VCaP (cell line): ENCODE results near the gene GYS1.
"Not testable (repeated sequence)": the region's sequence is repeated elsewhere in the genome, so short reads cannot be mapped to it uniquely, and the experiment has no call there.

Source experiments
- H3K27ac ChIP-seq: fragments of 450-650 bp; 2 replicates; pipeline ENCODE4 v1.5.1; 2017
- TF ChIP-seq, protein P1 (sequence below): fragments of 450-650 bp; conservative IDR thresholded peaks from 2 replicates; pipeline ENCODE4 v1.5.1; 2017; ENCODE audit warnings: mild to moderate bottlenecking, moderate library complexity

The GYS1 gene

DNA sequence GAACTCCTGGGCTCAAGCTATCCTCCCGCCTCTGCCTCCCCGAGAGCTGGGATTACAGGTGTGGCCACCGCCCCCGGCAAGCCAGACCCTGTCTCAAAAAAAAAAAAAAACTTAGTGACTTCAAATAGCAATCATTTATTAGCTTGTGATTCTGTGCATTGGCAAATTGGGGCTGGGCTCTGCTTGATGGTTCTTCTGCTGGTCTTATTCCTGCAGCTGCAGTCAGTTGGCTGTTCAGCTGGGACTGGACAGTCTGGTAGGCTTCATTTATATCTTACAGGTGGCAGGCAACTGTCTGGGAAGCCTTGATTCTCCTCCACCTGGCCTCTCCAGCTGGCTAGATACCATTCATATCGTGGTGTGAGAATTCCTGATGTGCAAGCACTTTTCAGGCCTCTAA, 52.2 kb downstream of the GYS1 start:
- TF ChIP-seq, protein P1, sequence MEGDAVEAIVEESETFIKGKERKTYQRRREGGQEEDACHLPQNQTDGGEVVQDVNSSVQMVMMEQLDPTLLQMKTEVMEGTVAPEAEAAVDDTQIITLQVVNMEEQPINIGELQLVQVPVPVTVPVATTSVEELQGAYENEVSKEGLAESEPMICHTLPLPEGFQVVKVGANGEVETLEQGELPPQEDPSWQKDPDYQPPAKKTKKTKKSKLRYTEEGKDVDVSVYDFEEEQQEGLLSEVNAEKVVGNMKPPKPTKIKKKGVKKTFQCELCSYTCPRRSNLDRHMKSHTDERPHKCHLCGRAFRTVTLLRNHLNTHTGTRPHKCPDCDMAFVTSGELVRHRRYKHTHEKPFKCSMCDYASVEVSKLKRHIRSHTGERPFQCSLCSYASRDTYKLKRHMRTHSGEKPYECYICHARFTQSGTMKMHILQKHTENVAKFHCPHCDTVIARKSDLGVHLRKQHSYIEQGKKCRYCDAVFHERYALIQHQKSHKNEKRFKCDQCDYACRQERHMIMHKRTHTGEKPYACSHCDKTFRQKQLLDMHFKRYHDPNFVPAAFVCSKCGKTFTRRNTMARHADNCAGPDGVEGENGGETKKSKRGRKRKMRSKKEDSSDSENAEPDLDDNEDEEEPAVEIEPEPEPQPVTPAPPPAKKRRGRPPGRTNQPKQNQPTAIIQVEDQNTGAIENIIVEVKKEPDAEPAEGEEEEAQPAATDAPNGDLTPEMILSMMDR: no peak
- no peak overlapping the region for H3K27ac ChIP-seq

DNA sequence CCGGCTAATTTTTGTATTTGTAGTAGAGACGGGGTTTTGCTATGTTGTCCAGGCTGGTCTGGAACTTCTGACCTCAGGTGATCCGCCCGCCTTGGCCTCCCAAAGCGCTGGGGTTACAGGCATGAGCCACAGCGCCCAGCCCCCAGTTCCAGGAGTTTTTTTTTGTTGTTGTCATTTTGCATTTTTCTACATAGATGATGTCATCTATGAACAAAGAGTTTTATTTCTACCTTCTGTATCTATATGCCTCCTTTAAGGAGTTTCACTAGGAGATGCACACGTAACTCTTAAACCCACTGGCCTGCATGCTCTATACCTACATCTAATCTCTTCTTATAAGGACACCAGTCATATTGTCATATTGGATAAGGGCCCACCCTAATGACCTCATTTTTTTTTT, 54.9 kb downstream of the GYS1 start:
- TF ChIP-seq, protein P1: no peak
- no peak overlapping the region for H3K27ac ChIP-seq

DNA sequence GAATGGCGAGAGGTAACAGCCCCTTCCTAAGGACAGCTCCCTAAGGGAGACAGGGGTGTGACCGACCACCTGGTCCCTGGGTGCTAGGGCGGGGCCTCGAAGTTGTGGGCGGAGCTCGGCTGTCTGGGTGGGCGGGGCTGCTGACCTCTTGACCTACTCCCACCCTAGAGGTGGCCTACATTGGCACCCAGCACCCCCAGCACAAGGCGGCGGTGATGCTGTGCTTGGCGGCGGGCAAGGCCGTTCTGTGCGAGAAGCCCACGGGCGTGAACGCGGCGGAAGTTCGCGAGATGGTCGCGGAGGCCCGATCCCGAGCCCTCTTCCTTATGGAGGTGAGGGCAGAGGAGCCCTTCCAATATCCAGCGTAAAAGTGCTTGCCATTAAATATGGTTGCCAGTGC, 57.2 kb downstream of the GYS1 start:
- TF ChIP-seq, protein P1: no peak
- no peak overlapping the region for H3K27ac ChIP-seq

DNA sequence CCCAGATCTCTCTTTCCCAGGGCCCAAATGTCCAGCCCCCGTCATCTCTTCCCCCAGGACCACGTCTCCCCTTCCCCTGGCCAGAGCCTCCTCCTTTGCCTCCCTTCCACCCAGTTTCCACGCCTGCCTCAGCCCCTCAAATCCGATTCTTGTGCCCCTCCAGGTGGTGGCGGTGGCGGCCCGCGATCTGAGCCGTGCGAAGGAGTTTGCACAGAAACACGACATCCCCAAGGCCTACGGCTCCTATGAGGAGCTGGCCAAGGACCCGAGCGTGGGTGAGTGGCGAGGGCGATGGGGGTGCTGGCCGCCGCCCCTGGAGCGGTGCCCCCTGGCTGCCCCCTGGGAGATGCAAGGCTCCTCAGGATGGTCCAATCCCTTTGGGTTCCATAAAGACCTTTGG, 58.3 kb downstream of the GYS1 start:
- TF ChIP-seq, protein P1: no peak
- no peak overlapping the region for H3K27ac ChIP-seq

DNA sequence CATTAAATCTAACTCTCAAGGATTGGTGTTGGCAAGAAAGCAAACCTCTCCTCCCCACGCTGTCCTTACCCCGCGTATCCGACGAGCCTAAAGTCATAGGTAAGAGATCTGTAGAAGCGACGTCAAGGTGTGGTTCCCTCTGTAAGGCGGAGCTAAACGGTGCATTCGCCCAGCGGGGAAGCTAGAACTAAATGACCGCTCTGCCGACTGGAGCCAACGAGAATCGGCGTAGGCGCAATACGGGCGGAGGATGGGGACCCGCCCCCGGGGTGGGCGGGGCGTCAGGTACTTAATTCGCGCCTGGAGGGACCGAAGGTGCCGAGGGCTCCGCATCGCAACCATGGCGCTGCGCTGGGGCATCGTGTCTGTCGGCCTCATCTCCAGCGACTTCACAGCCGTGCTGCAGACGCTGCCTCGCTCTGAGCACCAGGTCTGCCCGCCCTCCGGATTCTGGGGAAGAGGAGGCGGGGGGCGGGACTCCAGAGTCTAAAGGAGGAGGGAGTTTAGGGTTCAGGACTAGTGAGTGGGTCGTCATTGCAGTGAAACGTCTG, 59.7 kb downstream of the GYS1 start, which contains the start of gene DHDH:
Gene DHDH, plus strand, starts transcription at position 318 of the 551 bp plus-strand sequence. Its CDS starts 23 bp downstream, at position 341.
- peak within 1 kb of the TSS; percentile 59 for H3K27ac ChIP-seq
- TF ChIP-seq, protein P1: 0 out of 2 replicates have a peak, but pooled peaks have one; percentile 10

DNA sequence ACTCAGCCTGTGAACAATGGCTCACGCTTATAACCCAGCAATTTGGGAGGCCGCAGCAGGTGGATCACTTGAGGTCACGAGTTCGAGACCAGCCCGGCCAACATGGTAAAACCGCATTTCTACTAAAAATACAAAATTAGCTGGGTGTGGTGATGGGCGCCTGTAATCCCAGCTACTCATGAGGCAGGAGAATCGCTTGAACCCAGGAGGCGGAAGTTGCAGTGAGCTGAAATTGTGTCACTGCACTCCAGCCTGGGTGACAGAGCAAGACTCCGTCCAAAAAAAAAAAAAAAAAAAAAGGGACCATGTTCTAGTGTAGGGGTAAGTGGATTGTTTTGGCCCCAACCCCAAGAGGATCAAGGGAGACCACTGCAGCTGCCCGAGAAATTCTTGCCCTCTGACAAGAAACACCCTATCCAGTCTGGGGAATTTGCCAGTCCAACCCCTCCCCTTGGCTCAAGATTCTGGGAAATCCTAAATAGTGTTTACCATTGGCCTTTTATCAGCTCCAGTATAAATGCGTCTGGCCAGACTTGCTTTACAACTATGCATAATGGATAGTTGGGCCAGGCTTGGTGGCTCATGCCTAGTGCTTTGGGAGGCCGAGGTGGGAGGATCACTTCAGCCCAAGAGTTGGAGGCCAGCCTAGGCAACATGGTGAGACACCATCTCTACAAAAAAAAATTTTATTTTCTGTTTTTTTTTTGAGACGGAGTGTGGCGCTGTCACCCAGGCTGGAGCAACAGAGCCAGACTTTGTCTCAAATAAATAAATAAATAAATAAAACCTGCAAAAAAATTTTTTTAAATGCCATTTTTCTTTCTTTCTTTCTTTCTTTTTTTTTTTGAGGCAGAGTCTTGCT, 64.7 kb downstream of the GYS1 start:
- H3K27ac ChIP-seq: peak overlapping the region; percentile 70

DNA sequence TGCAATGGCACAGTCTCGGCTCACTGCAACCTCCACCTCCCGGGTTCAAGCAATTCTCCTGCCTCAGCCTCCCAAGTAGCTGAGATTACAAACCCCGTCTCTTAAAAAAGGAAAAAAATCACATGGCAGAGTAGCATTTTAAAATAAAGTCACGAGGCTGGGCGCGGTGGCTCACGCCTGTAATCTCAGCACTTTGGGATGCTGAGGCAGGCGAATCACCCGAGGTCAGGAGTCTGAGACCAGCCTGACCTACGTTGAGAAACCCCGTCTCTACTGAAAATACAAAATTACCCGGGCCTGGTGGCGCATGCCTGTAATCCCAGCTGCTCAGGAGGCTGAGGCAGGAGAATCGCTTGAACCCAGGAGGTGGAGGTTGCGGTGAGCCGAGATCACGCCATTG, 65.4 kb downstream of the GYS1 start:
- H3K27ac ChIP-seq: peak overlapping the region; percentile 70

More for the DNA sequence above, 64.7 kb downstream of the GYS1 start:
- TF ChIP-seq, protein P1: no peak

DNA sequence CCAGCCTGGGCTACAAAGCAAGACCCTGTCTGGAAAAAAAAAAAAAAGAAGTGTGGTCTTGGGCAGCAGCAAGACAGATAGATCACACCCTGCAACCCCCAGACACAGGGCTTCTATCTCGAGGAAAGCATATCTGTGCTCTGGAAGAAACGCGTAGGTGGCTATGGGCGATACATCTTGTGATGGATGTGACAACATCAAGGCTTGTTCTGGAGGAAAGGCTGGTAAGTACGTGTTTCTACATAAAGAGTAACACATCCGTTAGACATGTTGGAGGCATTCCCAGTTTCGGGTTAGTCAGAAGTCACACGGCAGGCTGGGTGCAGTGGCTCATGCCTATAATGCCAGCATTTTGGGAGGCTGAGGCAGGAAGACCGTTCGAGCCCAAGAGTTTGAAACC, 66.2 kb downstream of the GYS1 start:
- peak overlapping the region; percentile 70 for H3K27ac ChIP-seq
- TF ChIP-seq, protein P1: no peak

DNA sequence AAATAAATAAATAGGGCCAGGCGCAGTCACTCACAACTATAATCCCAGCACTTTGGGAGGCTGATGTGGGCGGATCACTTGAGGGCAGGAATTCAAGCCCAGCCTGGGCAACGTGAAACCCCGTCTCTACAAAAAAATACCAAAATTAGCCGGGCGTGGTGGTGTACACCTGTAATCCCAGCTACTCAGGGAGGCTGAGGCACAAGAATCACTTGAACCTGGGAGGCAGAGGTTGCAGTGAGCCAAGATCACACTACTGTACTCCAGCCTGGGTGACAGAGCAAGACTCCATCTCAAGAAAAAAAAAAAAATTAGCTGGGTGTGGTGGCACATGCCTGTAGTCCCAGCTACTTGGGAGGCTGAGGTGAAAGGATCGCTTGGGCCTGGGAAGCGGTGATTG, 67.2 kb downstream of the GYS1 start:
- H3K27ac ChIP-seq: not testable (repeated sequence)
